GM19239 (cell line): Measurements from ENCODE around the gene TUBA3E.
A peak's percentile ranks its signal among the peaks of the same experiment; 100 is the strongest.
"Not testable (repeated sequence)": the region's sequence is repeated elsewhere in the genome, so short reads cannot be mapped to it uniquely, and the experiment has no call there.

Experiments used
- DNase-seq: peaks from one replicate; pipeline ENCODE4 v3.0.0; 2011; ENCODE audit warnings: low spot score; ENCODE audit not compliant: insufficient read length
- FAIRE-seq: peaks from 2 replicates; lab custom pipeline; 2011; peaks lifted over from hg19 to GRCh38; lab: Jason Lieb, UNC

The TUBA3E gene

DNA sequence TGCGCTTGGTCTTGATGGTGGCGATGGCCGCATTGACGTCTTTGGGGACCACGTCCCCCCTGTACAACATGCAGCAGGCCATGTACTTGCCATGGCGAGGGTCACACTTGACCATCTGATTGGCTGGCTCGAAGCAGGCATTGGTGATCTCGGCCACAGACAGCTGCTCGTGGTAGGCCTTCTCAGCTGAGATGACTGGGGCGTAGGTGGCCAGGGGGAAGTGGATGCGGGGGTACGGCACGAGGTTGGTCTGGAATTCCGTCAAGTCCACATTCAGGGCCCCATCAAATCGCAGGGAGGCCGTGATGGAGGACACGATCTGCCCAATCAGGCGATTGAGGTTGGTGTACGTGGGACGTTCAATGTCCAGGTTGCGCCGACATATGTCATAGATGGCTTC lies 4.4 kb downstream of the TUBA3E start:
- not testable (repeated sequence) for FAIRE-seq, DNase-seq

DNA sequence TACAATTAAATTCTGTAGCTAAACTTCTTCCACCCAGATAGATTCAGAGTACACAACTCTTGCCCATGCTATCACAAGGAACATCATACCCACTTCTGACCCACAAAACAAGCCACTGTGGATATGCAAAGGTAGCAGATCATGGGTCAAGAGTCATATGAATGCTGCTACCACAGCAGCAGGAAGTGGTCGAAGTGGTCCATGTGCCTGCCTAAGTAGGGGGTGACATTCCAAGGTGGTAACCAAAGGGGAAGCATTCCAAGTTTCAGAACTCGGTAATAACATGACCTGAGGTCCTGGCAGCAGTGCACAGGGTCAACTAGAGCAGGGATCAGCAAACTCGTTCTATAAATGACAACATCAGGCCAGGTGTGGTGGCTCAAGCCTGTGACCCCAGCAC lies 5.8 kb downstream of the TUBA3E start:
- FAIRE-seq, DNase-seq: not testable (repeated sequence)

DNA sequence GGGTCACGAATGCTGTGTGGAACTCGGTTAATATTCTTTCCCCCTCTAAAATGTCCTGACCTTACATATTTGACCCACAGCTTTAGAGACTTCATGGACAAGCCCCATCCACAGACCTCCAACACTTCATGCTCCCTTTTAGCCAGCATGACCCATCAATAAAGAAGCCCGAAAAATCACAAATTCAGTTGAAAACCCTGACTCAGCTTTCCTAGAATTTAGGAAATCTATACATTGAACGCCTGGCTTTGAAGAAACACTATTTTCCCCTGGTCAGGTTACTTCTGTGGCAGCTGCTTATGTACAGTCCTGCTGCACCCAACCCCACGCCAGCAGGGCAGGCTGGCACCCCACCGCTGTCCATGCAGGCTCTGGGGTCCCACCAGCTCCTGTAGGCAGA lies 6.9 kb downstream of the TUBA3E start:
- DNase-seq, FAIRE-seq: not testable (repeated sequence)

- FAIRE-seq = no peak
Measured at GRCh38 chr2:130190237-130190636, 8.0 kb downstream of the TUBA3E start.

DNA sequence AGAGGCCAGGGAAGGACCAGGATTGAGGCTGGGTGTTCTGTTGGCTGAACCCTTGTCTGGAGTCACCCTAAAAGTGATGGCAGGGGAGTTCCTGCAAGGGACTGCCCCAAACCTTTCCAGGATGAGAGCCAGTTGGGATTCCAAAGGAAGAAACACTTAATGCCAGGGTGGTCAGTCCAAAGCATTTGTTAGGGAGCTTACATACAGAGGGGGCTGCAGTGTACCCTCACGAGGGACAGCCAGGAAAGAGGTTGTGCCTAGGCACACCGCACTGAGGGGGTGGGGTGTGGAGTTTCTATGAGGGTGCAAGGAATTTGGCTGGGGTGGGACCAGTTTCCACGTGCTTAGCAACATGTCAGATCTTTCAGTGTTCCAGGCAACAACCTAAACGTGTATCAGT lies 9.3 kb downstream of the TUBA3E start:
- DNase-seq, FAIRE-seq: not testable (repeated sequence)

More at GRCh38 chr2:130190237-130190636, 8.0 kb downstream of the TUBA3E start:
- DNase-seq = no peak

DNA sequence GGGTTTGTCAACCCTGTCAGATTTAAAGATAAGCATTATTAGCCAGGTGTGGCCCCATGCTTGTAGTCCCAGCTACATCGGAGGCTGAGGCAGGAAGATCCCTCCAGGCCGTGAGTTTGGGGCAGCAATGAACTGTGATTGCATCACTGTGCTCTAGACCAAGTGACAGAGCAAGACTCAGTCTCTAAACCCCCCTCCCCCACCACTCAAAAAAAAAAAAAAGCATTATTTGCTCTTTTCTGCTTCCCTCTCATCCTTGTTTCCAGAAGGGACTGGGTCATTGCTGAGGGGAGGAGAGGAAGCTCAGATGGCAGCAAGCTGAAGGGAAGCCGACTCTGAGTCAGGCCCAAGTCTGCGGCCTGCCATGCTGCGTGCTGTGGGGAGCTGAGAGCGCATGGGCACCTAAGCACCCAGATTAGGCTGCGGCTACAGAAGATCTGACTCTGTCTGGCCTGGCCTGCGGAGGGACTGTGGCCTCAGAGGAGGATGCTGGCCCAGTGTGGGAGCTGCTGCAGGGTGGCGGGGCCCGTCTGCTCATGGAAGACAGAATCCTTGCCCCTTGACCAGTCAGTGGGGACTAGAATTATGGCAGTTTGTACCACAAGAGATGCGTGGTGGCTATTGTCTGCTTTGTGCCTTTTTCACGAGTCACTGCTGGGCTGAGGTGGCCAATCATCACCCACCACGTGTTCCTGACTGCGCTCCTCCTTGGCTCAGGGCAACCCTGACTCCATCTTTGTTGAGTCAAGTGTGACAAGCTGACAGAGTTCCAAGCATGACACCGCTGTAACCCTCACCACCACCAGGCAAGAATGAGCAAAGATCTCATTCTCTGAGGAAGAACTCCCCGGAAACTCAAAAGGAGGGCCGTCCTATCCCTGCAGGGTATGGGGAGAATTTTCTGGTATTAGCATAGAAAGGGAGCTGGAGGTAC lies 10.1 kb downstream of the TUBA3E start:
- not testable (repeated sequence) for FAIRE-seq

DNA sequence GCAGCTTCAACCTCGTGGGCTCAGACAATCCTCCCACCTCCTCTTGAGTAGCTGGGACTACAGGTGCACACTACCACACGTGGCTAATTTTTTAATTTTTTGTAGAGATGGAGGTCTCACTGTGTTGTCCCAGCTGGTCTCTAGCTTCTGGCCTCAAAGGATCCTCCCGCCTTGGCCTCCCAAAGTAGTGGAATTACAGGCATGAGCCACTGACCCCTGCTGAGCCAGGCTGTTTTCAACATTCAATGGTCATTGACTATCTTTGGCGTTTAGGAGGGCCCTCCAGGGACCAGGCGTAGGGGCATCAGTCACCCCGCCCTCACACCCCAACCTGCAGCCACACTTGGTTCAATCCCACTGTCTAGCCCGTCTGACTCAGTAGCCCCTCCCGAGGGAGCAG lies 11.0 kb downstream of the TUBA3E start:
- DNase-seq (no peak), FAIRE-seq (no peak)

More for the DNA sequence above, 10.1 kb downstream of the TUBA3E start:
- DNase-seq = not testable (repeated sequence)

DNA sequence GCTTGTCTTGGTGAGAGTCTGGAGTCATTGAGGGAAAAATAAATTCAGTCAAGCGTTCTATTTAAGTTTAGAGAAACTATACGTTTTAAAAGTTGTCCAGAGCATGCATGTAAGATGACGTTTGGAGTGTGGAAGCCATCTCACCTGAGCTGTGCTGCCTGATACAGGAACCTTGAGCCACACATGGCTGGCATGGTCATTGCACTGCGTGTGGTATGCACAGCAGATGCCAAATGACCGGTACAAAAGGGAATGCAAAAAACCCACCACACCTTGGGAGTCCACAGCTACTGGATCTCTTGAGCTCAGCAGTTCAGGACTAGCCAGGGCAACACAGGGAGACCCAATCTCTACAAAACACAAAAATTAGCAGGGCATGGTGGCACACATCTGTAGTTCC lies 11.8 kb downstream of the TUBA3E start:
- no peak for DNase-seq
- no peak for FAIRE-seq

DNA sequence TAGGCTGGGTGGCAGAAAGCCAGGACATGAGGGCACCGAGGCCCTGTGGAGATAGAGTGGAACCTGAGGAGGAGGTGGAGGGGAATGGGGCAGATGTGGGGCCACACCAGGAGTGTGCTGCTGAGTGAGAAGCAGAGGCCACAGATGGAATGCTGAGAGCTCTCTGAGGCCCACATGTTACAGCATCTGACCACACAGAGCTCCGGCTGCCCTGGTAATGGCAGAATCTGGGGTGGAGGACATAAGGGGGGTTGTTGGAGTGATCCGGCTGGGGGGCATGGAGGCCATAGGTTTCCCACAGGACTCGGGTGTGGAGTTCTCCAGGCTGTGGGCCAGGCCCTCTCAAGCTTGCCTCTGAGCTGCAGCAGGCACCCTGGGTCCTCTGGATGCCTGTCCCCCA lies 12.3 kb downstream of the TUBA3E start:
- FAIRE-seq (no peak), DNase-seq (no peak)

GRCh38 chr2:130185436-130185835 lies 12.8 kb downstream of the TUBA3E start:
- DNase-seq = no peak
- no peak for FAIRE-seq

GRCh38 chr2:130183512-130184373 lies 14.5 kb downstream of the TUBA3E start:
- DNase-seq (no peak), FAIRE-seq (no peak)

- not testable (repeated sequence) for DNase-seq
- peak; percentile 76 for FAIRE-seq
Measured at GRCh38 chr2:130182826-130183511, 15.3 kb downstream of the TUBA3E start.

- FAIRE-seq = peak; percentile 28
- peak; percentile 89 for DNase-seq
Measured at GRCh38 chr2:130181880-130182682, 16.2 kb downstream of the TUBA3E start, which contains the start of gene MZT2B. TSS of gene MZT2B (plus strand) at chr2:130182262. CDS start at chr2:130182283, 21 bp downstream.

DNA sequence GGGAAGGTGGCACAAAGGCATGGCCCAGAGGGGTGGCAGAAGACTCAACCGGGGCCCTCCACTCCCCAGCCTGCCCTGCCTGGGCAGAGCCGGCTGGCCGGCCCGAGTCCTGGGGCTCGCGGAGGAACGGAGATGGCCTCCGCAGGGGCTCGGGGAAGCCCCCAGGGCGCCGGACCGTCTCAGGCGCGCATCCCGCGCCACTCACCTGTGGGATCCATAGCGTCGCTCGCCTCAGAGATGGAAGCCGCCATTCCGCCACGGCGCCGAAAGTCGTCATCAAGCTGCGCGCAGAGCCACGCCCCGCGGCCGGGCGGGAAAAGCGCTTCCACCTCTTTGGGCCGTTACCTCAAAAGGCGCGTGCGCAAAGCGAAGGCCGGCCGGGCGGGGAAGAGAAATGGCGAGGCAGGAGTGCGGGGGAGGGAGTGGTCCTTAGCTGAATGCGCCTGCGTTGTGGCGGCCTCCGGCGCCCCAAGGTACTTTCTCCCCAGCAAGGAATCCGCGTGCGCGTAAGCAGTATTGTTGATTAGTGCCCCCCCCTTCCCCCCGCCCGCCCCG lies 16.8 kb downstream of the TUBA3E start, which contains the start of gene SMPD4:
SMPD4 (minus strand) TSS at position 278 of the 555 bp plus-strand sequence. CDS start 5,010 bp downstream, outside the sequence.
- FAIRE-seq (peak; percentile 93), DNase-seq (peak; percentile 75)

- FAIRE-seq = peak; percentile 82
- not testable (repeated sequence) for DNase-seq
Measured at GRCh38 chr2:130180404-130181324, 17.6 kb downstream of the TUBA3E start.

DNA sequence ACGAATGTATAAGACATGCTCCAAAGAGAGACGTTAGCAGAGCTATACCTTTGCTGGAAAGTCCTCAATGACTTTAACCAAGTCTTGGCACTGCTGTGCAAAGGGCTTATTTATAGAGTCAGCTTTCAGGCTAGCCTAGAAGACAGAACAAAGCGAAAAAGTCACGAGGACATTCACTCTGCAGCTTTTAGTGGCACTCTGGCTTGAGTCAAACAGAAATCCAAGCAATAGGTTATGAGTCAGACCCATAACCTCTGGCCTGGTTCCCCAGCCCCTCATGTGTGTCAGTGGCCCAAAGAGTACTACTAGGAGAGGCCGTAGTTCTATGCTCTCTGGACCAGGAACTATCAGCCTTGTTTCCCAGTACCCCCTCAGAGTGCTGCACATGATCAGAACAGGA lies 23.4 kb downstream of the TUBA3E start:
- DNase-seq = not testable (repeated sequence)
- peak; percentile 68 for FAIRE-seq

- no peak for FAIRE-seq
- DNase-seq = no peak
Measured at GRCh38 chr2:130169896-130170295, 28.3 kb downstream of the TUBA3E start.

DNA sequence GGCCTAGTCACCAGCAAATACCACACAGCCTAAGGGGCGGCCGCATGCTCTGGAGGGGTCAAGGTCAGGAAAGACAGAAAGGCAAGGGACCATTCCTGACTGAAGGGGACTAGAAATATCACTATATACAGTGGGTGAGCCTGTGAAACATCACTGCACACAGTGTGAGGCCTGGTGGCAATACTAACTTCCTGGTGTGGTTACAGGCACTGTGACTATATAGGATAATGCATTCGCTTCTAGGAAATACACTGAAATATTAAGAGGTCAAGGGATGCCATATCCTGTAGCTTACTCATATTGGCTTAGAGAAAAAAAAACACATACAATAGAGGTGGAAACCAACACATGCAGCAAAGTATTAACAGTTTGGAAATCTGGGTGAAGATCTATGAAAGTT lies 29.1 kb downstream of the TUBA3E start:
- not testable (repeated sequence) for DNase-seq
- peak; percentile 4 for FAIRE-seq
